Endothelial cell of hepatic sinusoid (primary cell): ENCODE data around the gene LAMB3.

ENCODE experiments used
- in situ Hi-C: cut with HindIII; loops from 2 replicates; pipeline ENCODE4 v1.10.0; 2017; ENCODE audit warnings: low sequenced_read_pairs

Gene LAMB3

DNA sequence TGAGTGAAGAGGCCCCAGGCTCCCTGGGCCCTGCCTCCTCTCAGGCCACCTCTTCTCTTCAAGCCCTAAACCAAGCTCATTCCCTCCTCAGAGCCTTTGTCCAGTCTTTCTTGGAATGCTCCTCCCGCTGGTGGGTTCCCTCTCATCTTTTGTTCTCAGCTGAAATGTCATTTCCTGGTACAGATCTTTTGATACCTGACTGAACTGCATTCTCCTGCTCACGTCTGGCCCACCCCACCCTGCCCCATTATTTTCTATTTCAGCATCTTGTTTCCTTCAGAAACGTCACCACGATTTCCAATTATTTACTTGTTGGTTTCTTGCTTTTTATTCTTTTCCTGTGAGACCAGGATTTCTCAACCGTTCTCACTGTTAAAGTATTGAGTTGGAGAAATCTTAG, 16.4 kb downstream of the LAMB3 start:
- in situ Hi-C loops = no loop called here

- in situ Hi-C loops = no loop called here
These were observed 18.1 kb downstream of the LAMB3 start for GRCh38 chr1:209634005-209634737.

GRCh38 chr1:209633335-209633997, 18.8 kb downstream of the LAMB3 start:
- in situ Hi-C loops = no loop called here

- in situ Hi-C loops = no loop called here
These were observed 21.6 kb downstream of the LAMB3 start for GRCh38 chr1:209630383-209631225.

- in situ Hi-C loops = no loop called here
These were observed 22.4 kb downstream of the LAMB3 start for GRCh38 chr1:209629621-209630382.

GRCh38 chr1:209628618-209629299, 23.5 kb downstream of the LAMB3 start:
- in situ Hi-C loops = no loop called here

DNA sequence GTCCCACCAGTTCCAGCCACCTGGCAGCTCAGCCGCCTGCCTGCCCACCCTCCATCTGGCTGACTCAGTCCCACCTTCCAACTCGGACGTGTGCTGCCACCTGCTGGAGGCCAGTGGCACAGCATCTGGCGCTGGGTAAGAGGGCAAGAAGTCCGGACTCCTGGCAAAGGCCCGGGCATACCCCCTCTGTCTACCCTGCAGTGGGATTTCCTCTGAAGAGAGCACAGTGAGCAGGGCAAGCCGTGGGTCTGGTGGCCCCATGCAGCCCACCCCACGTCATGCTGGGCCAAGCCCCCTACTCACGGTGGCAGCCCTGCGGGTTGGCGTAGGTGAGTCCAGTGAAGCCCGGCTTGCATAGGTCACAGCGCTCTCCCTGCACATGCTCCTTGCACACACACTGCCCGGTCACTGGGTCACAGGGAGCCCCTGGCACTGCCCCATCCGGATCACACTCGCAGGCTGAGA, 24.5 kb downstream of the LAMB3 start:
- in situ Hi-C loops = no loop called here

DNA sequence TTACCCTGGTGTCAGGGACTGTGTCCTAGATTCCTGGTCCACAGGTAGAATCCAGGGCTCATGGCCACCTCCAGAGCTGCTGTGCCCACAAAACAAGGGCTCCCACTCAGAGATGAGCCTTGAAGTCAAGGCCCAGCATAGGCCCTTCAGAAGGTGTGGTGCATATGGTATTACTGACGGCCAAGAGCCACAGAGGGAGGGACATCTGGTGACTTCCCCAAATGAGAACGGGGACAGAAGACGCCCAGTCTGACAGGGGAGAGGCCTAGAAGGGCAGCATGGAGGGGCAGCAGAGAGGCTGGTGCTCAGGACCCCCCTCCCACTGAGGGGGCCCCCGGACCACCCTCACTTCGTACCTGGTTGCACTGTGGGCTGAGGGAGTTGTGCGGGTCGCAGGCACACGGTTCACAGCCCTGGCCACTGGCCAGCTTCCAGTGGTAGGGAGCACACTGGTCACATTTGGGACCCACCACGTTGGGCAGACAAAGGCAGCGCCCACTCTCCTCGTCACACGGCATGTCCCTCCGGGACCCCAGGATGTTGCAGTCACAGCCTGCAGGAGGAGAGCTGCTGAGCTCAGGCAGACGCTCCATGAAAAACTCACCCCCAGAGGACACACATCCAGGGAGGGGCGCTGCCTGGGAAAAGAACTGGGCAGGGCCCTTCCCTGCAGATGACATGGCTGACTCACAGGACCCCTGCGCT, 25.0 kb downstream of the LAMB3 start:
- in situ Hi-C loops = no loop called here

- in situ Hi-C loops = no loop called here
These were observed 25.7 kb downstream of the LAMB3 start for GRCh38 chr1:209626346-209627026.

DNA sequence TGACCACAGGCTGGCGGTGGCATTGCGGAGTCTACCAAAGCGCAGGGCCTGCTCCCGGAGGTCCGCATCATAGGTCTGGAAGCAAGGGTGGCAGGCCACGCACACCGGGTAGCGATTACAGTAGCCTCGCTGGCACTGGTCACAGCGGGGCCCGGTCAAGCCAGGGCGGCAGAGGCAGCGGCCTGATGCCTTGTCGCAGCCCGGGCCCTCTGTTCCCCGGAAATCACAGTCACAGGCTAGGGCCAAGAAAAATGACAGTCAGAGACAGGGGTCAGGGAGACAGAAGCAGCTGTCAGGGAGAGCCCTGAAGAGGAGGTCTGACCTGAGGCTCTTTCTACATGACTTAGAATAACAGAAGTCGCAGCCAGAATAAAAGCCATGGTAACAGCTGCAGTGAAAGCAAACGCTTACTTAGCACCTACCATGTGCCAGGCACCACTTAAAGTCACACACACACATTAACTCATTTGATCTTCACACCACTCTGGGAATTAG, 26.4 kb downstream of the LAMB3 start:
- in situ Hi-C loops = no loop called here

DNA sequence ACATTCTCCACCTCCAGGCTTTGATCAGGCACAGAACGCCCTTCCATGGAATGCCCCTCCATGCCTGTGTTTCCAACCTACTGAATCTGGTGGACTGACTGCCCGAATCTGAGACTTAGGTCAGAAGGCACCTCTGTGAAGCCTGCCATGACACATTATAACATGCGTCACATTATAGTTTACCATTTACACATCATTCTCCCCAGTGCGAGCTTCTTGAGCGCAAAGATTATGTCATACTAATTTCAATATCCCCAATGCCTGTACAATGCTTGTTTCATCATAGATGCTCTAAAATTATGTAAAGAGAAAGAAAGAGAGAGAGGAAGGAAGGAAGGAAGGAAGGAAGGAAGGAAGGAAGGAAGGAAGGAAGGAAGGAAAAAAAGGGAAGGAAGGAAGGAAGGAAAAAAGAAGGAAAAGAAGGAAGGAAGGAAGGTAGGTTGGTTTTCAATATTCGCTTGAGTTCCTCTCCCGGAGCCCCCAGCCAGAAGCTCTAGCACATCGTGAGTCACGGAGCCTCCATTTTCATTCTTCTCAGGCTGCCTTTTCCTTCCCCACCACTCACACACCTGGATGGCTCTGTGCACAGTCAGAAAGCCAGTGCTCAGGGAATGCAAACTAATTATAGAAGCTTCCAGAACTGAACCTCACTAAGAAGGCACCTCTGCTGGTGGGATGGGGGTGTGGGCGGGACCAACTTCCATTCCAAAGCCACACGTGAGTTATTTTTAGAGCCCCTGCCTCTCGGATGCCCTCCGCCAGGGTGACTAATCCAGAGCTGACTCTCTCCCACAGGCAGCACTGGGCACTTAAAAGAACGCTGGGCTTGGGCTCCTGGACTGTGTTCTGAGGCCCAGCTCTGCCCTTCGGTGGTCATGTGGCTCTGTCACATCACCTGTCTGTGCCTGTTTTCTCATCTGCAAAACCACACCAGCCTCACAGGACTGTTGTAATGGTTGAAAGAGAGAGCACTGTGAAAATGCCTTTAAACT, 27.4 kb downstream of the LAMB3 start:
- in situ Hi-C loops = no loop called here

DNA sequence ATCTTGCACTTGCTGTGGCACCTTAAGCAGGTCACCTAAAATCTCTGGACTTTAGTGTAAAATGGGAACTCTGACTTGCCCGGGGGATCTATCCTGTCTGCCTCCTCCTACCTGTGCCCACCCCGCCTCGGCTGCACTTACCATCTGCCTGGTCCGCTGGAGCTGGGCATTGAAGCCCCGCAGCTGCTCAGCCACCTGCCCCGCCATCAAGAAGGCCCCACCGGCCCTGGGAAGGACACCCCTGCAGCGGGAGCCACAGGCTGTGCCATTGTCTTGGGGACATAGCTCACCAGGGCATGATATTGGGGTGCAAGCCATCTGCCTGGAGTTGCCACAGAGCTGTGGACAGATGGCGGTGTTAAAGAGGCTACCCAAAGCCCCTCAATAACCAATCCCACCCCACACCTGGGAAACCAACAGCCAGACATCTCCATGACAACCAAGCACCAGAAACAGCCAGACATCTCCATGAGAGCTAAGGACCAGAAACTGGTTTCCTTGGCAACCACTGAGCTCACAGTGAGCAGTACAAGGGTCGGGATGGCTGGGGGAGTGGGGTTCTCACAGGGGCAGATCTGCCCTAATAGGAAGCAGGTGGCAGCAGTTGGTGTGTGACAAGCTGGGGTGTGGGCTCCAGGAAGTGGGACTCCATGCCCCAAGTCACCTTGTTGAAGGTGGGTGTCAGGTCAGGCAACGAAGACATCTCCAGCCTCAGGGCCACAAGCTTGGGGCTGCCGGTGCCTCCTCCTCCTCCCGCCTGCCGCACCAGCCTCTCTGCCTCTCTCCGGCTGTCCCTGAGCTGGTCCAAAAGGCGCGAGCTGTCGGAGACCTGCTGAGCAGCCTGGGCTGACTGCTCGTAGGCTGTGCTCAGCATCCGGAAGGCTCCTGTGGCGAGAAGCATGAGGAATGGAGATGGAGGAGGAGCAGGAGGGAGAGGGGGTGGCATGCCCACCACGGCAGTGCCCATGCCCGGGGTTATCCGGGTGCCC, 29.1 kb downstream of the LAMB3 start:
- in situ Hi-C loops = no loop called here

DNA sequence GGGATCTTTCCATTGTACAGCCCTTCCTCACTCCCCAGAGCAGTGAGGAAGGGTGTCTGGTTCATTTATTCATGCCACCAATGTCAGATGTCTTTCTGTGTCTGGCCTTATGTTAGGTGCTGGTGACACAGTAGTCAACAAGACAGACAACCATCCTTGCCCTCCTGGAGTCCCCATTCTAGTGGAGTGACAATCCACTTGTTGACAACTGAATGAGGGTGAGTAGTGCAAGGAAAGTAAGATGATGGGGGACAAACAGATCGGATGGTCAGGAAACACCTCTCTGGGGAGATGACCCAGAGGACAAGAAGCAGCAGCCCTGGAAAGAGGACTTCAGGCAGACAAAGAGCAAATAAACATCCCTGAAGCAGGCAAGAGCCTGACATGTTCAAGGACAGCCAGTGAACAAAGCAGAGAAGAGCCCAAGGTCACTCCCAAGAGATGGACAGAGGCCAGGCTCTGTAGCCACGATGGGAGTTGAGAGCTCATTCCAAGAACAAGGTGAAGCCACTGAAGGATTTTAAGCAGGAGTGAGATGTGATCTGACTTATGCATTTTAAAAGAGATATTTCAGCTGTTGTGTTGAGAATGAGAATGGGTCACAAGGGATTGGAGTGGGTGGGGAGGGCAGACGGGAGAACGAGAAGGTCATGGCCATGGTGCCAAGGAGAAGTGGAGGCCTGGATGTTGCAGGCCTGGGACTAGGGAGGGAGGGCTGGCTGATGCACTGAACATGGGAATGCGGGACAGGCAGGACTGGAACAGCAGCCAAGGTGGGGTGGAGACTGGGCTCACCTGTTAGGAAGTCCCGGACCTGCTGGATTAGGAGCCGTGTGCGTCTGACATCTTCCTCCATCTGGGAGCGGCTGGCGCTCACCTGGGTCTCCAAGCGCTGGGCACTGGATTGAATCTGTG, 30.2 kb downstream of the LAMB3 start:
- in situ Hi-C loops = no loop called here

- in situ Hi-C loops = no loop called here
These were observed 30.9 kb downstream of the LAMB3 start for GRCh38 chr1:209621286-209621685.

DNA sequence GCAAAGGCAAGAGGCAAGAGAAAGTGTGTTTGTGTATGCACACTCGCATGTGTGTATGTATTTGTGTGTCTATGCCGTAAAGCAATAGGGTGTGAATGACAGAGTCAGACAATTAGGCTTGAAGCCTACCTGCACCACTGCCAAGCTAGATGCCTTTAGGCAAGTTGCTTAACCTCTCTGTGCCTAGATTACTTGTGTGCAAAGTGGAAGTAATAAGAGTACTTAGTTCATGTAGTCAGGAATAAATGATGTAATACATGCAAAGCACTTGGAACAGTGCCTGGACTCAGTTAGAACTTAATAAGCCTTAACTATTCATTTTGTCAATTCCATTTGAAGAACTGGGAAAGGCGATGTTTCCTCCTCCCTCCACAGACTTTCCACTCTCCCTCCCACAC, 31.7 kb downstream of the LAMB3 start:
- in situ Hi-C loops = no loop called here
